Osteoblast (primary cell): ENCODE measurements around the gene STX1B. TPM values are rescaled to one million over a fixed set of nuclear protein-coding genes. Genes with fewer than 3 reads are reported as not detected.
A peak's percentile ranks its signal among the peaks of the same experiment; 100 is the strongest.

ENCODE experiments used
- DNase-seq: peaks from one replicate; pipeline ENCODE4 v3.0.0; 2011; ENCODE audit warnings: low spot score, mixed read lengths; ENCODE audit not compliant: insufficient read length; ENCODE audit errors: missing footprints
- H2AFZ ChIP-seq: 2 replicates; pipeline ENCODE4 v1.6.0; 2011; ENCODE audit warnings: mild to moderate bottlenecking, low read length
- H3K27ac ChIP-seq: 2 replicates; pipeline ENCODE4 v1.5.1; 2011; ENCODE audit warnings: mild to moderate bottlenecking, low read depth, low read length, moderate library complexity
- H3K27me3 ChIP-seq: 2 replicates; pipeline ENCODE4 v1.6.0; 2012; ENCODE audit warnings: mild to moderate bottlenecking, control low read depth, inconsistent platforms, low read length, moderate library complexity; ENCODE audit not compliant: insufficient read depth
- H3K36me3 ChIP-seq: 2 replicates; pipeline ENCODE4 v1.5.1; 2011; ENCODE audit warnings: mild to moderate bottlenecking, low read length, control low read depth, moderate library complexity; ENCODE audit not compliant: insufficient read depth
- H3K4me1 ChIP-seq: 2 replicates; pipeline ENCODE4 v1.5.1; 2011; ENCODE audit warnings: mild to moderate bottlenecking, low read length, control low read depth, moderate library complexity; ENCODE audit not compliant: insufficient read depth
- H3K4me2 ChIP-seq: 2 replicates; pipeline ENCODE4 v1.6.0; 2011; ENCODE audit warnings: mild to moderate bottlenecking, low read length; ENCODE audit not compliant: insufficient read depth
- H3K4me3 ChIP-seq: fragments of 200-600 bp; sonication (generic); 3 replicates; pipeline ENCODE4 v1.5.1; 2012; ENCODE audit warnings: mild to moderate bottlenecking, low read length, inconsistent platforms; ENCODE audit not compliant: insufficient read depth
- H3K79me2 ChIP-seq: 2 replicates; pipeline ENCODE4 v1.6.0; 2012; ENCODE audit warnings: mild to moderate bottlenecking, low read length, control low read depth, inconsistent platforms; ENCODE audit not compliant: insufficient read depth
- H3K9me3 ChIP-seq: 2 replicates; pipeline ENCODE4 v1.5.1; 2011; ENCODE audit warnings: low read depth, low read length, control low read depth
- H4K20me1 ChIP-seq: 2 replicates; pipeline ENCODE4 v1.6.0; 2012; ENCODE audit warnings: mild to moderate bottlenecking, low read length, control low read depth; ENCODE audit not compliant: insufficient read depth
- CTCF ChIP-seq: IDR thresholded peaks from 2 replicates; pipeline ENCODE4 v1.5.1; 2011; ENCODE audit warnings: mild to moderate bottlenecking, low read depth, low read length, moderate library complexity; ENCODE audit errors: extremely low read depth
- total RNA-seq: library from RNA; depleted of rRNA; stranded (reverse); fragments of >200 nt; gene quantifications from 2 replicates; pipeline ENCODE4 v1.2.3, GENCODE V29; 2012

STX1B gene
- total RNA-seq, 1 donor = 0.72 TPM

- Histone ChIP-seq H3K27me3 (no peaks in the 10 kb centered on the region), H3K4me3 (peak overlapping the region; percentile 78), H3K4me1 (peaks cover 26% of the 10 kb centered on the region), H3K9me3 (no peaks in the 10 kb centered on the region), H3K36me3 (no peaks in the 10 kb centered on the region), H3K79me2 (no peaks in the 10 kb centered on the region), H3K4me2 (peak overlapping the region; percentile 97), H4K20me1 (no peaks in the 10 kb centered on the region), H2AFZ (peak overlapping the region; percentile 92), H3K27ac (peak overlapping the region; percentile 63)
- TF ChIP-seq CTCF = no peak
- DNase-seq = peak; percentile 79
Measured at GRCh38 chr16:30996324-30996984, 14.0 kb downstream of the STX1B start.

- Histone ChIP-seq H4K20me1 (no peaks in the 10 kb centered on the region), H3K9me3 (no peaks in the 10 kb centered on the region), H2AFZ (no peak overlapping the region), H3K4me1 (peaks cover 26% of the 10 kb centered on the region), H3K4me3 (no peak overlapping the region), H3K27me3 (no peaks in the 10 kb centered on the region), H3K4me2 (peak overlapping the region; percentile 97), H3K79me2 (no peaks in the 10 kb centered on the region), H3K36me3 (no peaks in the 10 kb centered on the region), H3K27ac (peak overlapping the region; percentile 63)
- no peak for DNase-seq
- no peak for TF ChIP-seq CTCF
Measured at GRCh38 chr16:30995927-30996323, 14.5 kb downstream of the STX1B start.

GRCh38 chr16:30992931-30993816, 17.3 kb downstream of the STX1B start:
- no peak for DNase-seq
- no peaks in the 10 kb centered on the region for H3K36me3 ChIP-seq
- no peak overlapping the region for H3K4me2 ChIP-seq
- no peak for TF ChIP-seq CTCF
- no peaks in the 10 kb centered on the region for H3K27me3 ChIP-seq
- no peak overlapping the region for H2AFZ ChIP-seq
- H4K20me1 ChIP-seq = no peaks in the 10 kb centered on the region
- H3K27ac ChIP-seq = no peak overlapping the region
- H3K79me2 ChIP-seq = no peaks in the 10 kb centered on the region
- H3K4me3 ChIP-seq = no peak overlapping the region
- H3K4me1 ChIP-seq = peaks cover 10% of the 10 kb centered on the region
- H3K9me3 ChIP-seq = no peaks in the 10 kb centered on the region

GRCh38 chr16:30992276-30992780, 18.1 kb downstream of the STX1B start:
- Histone ChIP-seq H3K4me3 (no peak overlapping the region), H3K79me2 (no peaks in the 10 kb centered on the region), H3K27ac (no peak overlapping the region), H3K9me3 (no peaks in the 10 kb centered on the region), H3K36me3 (no peaks in the 10 kb centered on the region), H3K4me1 (peaks cover 1% of the 10 kb centered on the region), H3K4me2 (no peak overlapping the region), H2AFZ (no peak overlapping the region), H3K27me3 (no peaks in the 10 kb centered on the region), H4K20me1 (no peaks in the 10 kb centered on the region)
- no peak for DNase-seq
- TF ChIP-seq CTCF = no peak
